CD4-positive, CD25-positive, alpha-beta regulatory T cell (primary cell): Measurements from ENCODE around the gene EGFL7. TPM values are rescaled to one million over a fixed set of nuclear protein-coding genes. Genes with fewer than 3 reads are reported as not detected.

Experiments
- ATAC-seq, 2 donors: fragments of 150-1000 bp; cut with Tn5 transposase; one replicate each; pipeline ENCODE4 v1.10.0; 2021; ENCODE audit warnings: low read depth in 2 of 2, moderate number of reproducible peaks in 2 of 2, moderate library complexity in 1 of 2
- DNase-seq, 3 donors: peaks; one replicate each; pipeline versions ENCODE4 v3.0.0 to v3.0.0-alpha.2; 2012 to 2022; ENCODE audit warnings: mixed read lengths in 1 of 3
- H3K27ac ChIP-seq: one replicate; pipeline ENCODE4 v1.7.0; 2013; ENCODE audit warnings: mild to moderate bottlenecking, low read length; ENCODE audit not compliant: insufficient read depth, poor library complexity, severe bottlenecking
- H3K27me3 ChIP-seq: one replicate; pipeline ENCODE4 v1.7.0; 2013; ENCODE audit warnings: low read length; ENCODE audit not compliant: control insufficient read depth, insufficient read depth
- H3K36me3 ChIP-seq: one replicate; pipeline ENCODE4 v1.7.0; 2013; ENCODE audit warnings: mild to moderate bottlenecking, low read length, moderate library complexity; ENCODE audit not compliant: control insufficient read depth, insufficient read depth
- H3K4me1 ChIP-seq: 2 replicates; pipeline ENCODE4 v1.7.0; 2013; ENCODE audit warnings: mild to moderate bottlenecking, low read length; ENCODE audit not compliant: insufficient read depth, control insufficient read depth, poor library complexity, severe bottlenecking
- H3K4me3 ChIP-seq: one replicate; pipeline ENCODE4 v1.7.0; 2013; ENCODE audit warnings: low read depth, mild to moderate bottlenecking, low read length, moderate library complexity
- H3K9me3 ChIP-seq, 2 experiments: 1 replicate in 1 of 2; 2 replicates in 1 of 2; pipeline ENCODE4 v1.7.0; 2013; ENCODE audit warnings: low read length in 2 of 2, mild to moderate bottlenecking in 1 of 2, moderate library complexity in 1 of 2; ENCODE audit not compliant: control insufficient read depth in 2 of 2
- H3K27ac Mint-ChIP-seq, 3 donors: one replicate each; pipeline ENCODE4 v1.8.0; 2020 to 2022; ENCODE audit warnings: mild to moderate bottlenecking in 3 of 3, mixed read lengths in 3 of 3, moderate library complexity in 2 of 3
- H3K27me3 Mint-ChIP-seq: one replicate; pipeline ENCODE4 v1.8.0; 2022; ENCODE audit warnings: mild to moderate bottlenecking, mixed read lengths
- H3K36me3 Mint-ChIP-seq: one replicate; pipeline ENCODE4 v1.8.0; 2020; ENCODE audit warnings: mixed read lengths
- H3K4me1 Mint-ChIP-seq, 4 donors: one replicate each; pipeline ENCODE4 v1.8.0; 2020 to 2022; ENCODE audit warnings: mixed read lengths in 4 of 4, mild to moderate bottlenecking in 1 of 4
- H3K4me3 Mint-ChIP-seq, 4 donors: one replicate each; pipeline ENCODE4 v1.8.0; 2020 to 2022; ENCODE audit warnings: mild to moderate bottlenecking in 4 of 4, mixed read lengths in 4 of 4, moderate library complexity in 3 of 4
- H3K9me3 Mint-ChIP-seq, 7 donors: one replicate each; pipeline ENCODE4 v1.8.0; 2020 to 2022; ENCODE audit warnings: mixed read lengths in 7 of 7, mild to moderate bottlenecking in 3 of 7, moderate library complexity in 2 of 7
- polyA plus RNA-seq, 4 donors: library from polyadenylated mRNA; unstranded; fragments of 300-500 nt; fragmentation: Illumina TruSeq; gene quantifications; one replicate each; pipeline ENCODE4 v1.2.3, GENCODE V29; 2021
- total RNA-seq: library from RNA; stranded (reverse); gene quantifications from one replicate; pipeline ENCODE4 v1.2.3, GENCODE V29; 2022

The EGFL7 gene
- total and polyA plus RNA-seq, 5 donors from 2014 or later, result 1.7 TPM; not detected in 4

- Histone ChIP-seq H3K4me3 (no peak overlapping the region), H3K9me3 (no peaks in the 10 kb centered on the region), H3K4me1 (no peaks in the 10 kb centered on the region), H3K27ac (no peak overlapping the region), H3K36me3 (no peaks in the 10 kb centered on the region), H3K27me3 (no peaks in the 10 kb centered on the region)
- DNase-seq, result no peak
- H3K27ac Mint-ChIP-seq, result no peak overlapping the region
- H3K27me3 Mint-ChIP-seq, result peaks cover 6% of the 10 kb centered on the region
- ATAC-seq, result no peak
- H3K4me3 Mint-ChIP-seq, result peak overlapping the region in 1 of 4 donors; percentile 73
- H3K36me3 Mint-ChIP-seq, result no peaks in the 10 kb centered on the region
- H3K9me3 Mint-ChIP-seq, result no peaks in the 10 kb centered on the region
- no peaks in the 10 kb centered on the region for H3K4me1 Mint-ChIP-seq
Observed at GRCh38 chr9:136623016-136623841, 39.5 kb upstream of the EGFL7 start.

GRCh38 chr9:136623842-136624183 is 38.9 kb upstream of the EGFL7 start:
- H3K27ac Mint-ChIP-seq, result no peak overlapping the region
- Histone ChIP-seq H3K27me3 (no peaks in the 10 kb centered on the region), H3K36me3 (no peaks in the 10 kb centered on the region), H3K27ac (no peak overlapping the region), H3K4me1 (no peaks in the 10 kb centered on the region), H3K4me3 (no peak overlapping the region), H3K9me3 (no peaks in the 10 kb centered on the region)
- no peaks in the 10 kb centered on the region for H3K4me1 Mint-ChIP-seq
- no peak overlapping the region for H3K4me3 Mint-ChIP-seq
- no peaks in the 10 kb centered on the region for H3K36me3 Mint-ChIP-seq
- DNase-seq, result no peak
- no peak for ATAC-seq
- no peaks in the 10 kb centered on the region for H3K9me3 Mint-ChIP-seq
- peaks cover 6% of the 10 kb centered on the region for H3K27me3 Mint-ChIP-seq

- H3K27ac ChIP-seq, result no peak overlapping the region
- no peaks in the 10 kb centered on the region for H3K4me1 Mint-ChIP-seq
- H3K27me3 Mint-ChIP-seq, result peaks cover 6% of the 10 kb centered on the region
- H3K4me1 ChIP-seq, result no peaks in the 10 kb centered on the region
- H3K36me3 Mint-ChIP-seq, result no peaks in the 10 kb centered on the region
- no peak overlapping the region for H3K4me3 ChIP-seq
- H3K27me3 ChIP-seq, result no peaks in the 10 kb centered on the region
- ATAC-seq (no peak), DNase-seq (no peak)
- H3K36me3 ChIP-seq, result no peaks in the 10 kb centered on the region
- no peaks in the 10 kb centered on the region for H3K9me3 Mint-ChIP-seq
- H3K9me3 ChIP-seq, result no peaks in the 10 kb centered on the region
- H3K27ac Mint-ChIP-seq, result no peak overlapping the region
- H3K4me3 Mint-ChIP-seq, result no peak overlapping the region
Observed at GRCh38 chr9:136624184-136624951, 38.3 kb upstream of the EGFL7 start.

- peaks cover 6% of the 10 kb centered on the region for H3K27me3 Mint-ChIP-seq
- ATAC-seq (no peak), DNase-seq (no peak)
- H3K9me3 ChIP-seq, result no peaks in the 10 kb centered on the region
- no peaks in the 10 kb centered on the region for H3K27me3 ChIP-seq
- H3K27ac ChIP-seq, result no peak overlapping the region
- no peaks in the 10 kb centered on the region for H3K36me3 ChIP-seq
- no peaks in the 10 kb centered on the region for H3K9me3 Mint-ChIP-seq
- no peak overlapping the region for H3K27ac Mint-ChIP-seq
- H3K4me3 ChIP-seq, result no peak overlapping the region
- no peaks in the 10 kb centered on the region for H3K36me3 Mint-ChIP-seq
- no peak overlapping the region for H3K4me3 Mint-ChIP-seq
- no peaks in the 10 kb centered on the region for H3K4me1 ChIP-seq
- H3K4me1 Mint-ChIP-seq, result no peaks in the 10 kb centered on the region
Observed at GRCh38 chr9:136625101-136626065, 37.3 kb upstream of the EGFL7 start.

- ATAC-seq, result no peak
- H3K27me3 ChIP-seq, result no peaks in the 10 kb centered on the region
- no peak overlapping the region for H3K27ac ChIP-seq
- H3K4me3 Mint-ChIP-seq, result no peak overlapping the region
- no peaks in the 10 kb centered on the region for H3K4me1 ChIP-seq
- no peak overlapping the region for H3K4me3 ChIP-seq
- no peaks in the 10 kb centered on the region for H3K4me1 Mint-ChIP-seq
- H3K27ac Mint-ChIP-seq, result no peak overlapping the region
- H3K9me3 ChIP-seq, result no peaks in the 10 kb centered on the region
- peaks cover 6% of the 10 kb centered on the region for H3K27me3 Mint-ChIP-seq
- no peak for DNase-seq
- no peaks in the 10 kb centered on the region for H3K9me3 Mint-ChIP-seq
- no peaks in the 10 kb centered on the region for H3K36me3 ChIP-seq
- no peaks in the 10 kb centered on the region for H3K36me3 Mint-ChIP-seq
Observed at GRCh38 chr9:136626066-136626725, 36.5 kb upstream of the EGFL7 start.

- no peaks in the 10 kb centered on the region for H3K4me1 ChIP-seq
- H3K4me3 ChIP-seq, result no peak overlapping the region
- DNase-seq (no peak), ATAC-seq (no peak)
- H3K36me3 ChIP-seq, result no peaks in the 10 kb centered on the region
- H3K4me3 Mint-ChIP-seq, result no peak overlapping the region
- H3K9me3 ChIP-seq, result no peaks in the 10 kb centered on the region
- H3K4me1 Mint-ChIP-seq, result no peaks in the 10 kb centered on the region
- no peaks in the 10 kb centered on the region for H3K36me3 Mint-ChIP-seq
- peaks cover 6% of the 10 kb centered on the region for H3K27me3 Mint-ChIP-seq
- no peaks in the 10 kb centered on the region for H3K9me3 Mint-ChIP-seq
- no peak overlapping the region for H3K27ac Mint-ChIP-seq
- no peaks in the 10 kb centered on the region for H3K27me3 ChIP-seq
- no peak overlapping the region for H3K27ac ChIP-seq
Observed at GRCh38 chr9:136626740-136627642, 35.7 kb upstream of the EGFL7 start.
